B cell (primary cell): ENCODE measurements around the gene SDF2L1. TPM values are rescaled to one million over a fixed set of nuclear protein-coding genes. Genes with fewer than 3 reads are reported as not detected.
A peak's percentile ranks its signal among the peaks of the same experiment; 100 is the strongest.

Experiments
- ATAC-seq: fragments of 200-7000 bp; cut with Tn5 transposase; one replicate; pipeline ENCODE4 v1.10.0; 2021; ENCODE audit warnings: low read depth, mild to moderate bottlenecking, moderate number of reproducible peaks, moderate library complexity
- CTCF ChIA-PET: fragments of 350-600 bp; sonication (Branson Sonifier 250); formaldehyde crosslinking; loops from one replicate; lab custom pipeline; 2021; ENCODE audit warnings: antibody characterized with exemption, inconsistent platforms; lab: Charles Lee
- POLR2A ChIA-PET: fragments of 350-600 bp; sonication (Branson Sonifier 250); formaldehyde crosslinking; loops from one replicate; lab custom pipeline; 2021; ENCODE audit warnings: antibody characterized with exemption; lab: Charles Lee
- DNase-seq: peaks from one replicate; pipeline ENCODE4 v3.0.0; 2013
- H2AFZ ChIP-seq: 2 replicates; pipeline ENCODE4 v1.6.1; 2012; ENCODE audit warnings: mild to moderate bottlenecking, low read depth, low read length; ENCODE audit not compliant: insufficient read depth, poor library complexity, severe bottlenecking
- H3K27ac ChIP-seq, 2 donors: 1 replicate in 1 of 2; 2 replicates in 1 of 2; pipeline ENCODE4 v1.5.1; 2012 to 2013; ENCODE audit warnings: low read length in 2 of 2, mild to moderate bottlenecking in 2 of 2, moderate library complexity in 1 of 2
- H3K27me3 ChIP-seq, 4 experiments: fragments of 200-600 bp in 1 of 4; sonication (generic) in 1 of 4; replicated peaks in 1 of 4; 1 replicate in 2 of 4; 2 replicates in 2 of 4; pipeline versions ENCODE4 v1.6.1 to v1.7.0; 2013 to 2016; ENCODE audit warnings: low read length in 3 of 4, mild to moderate bottlenecking in 2 of 4, mixed read lengths in 1 of 4, moderate library complexity in 1 of 4; ENCODE audit not compliant: insufficient read depth in 4 of 4, control insufficient read depth in 3 of 4; ENCODE audit errors: control extremely low read depth in 1 of 4
- H3K36me3 ChIP-seq, 2 experiments: replicated peaks in 1 of 2; 1 replicate in 1 of 2; 2 replicates in 1 of 2; pipeline versions ENCODE4 v1.6.1 to v1.7.1; 2013; ENCODE audit warnings: low read length in 1 of 2; ENCODE audit not compliant: insufficient read depth in 2 of 2, control insufficient read depth in 1 of 2; ENCODE audit errors: control extremely low read depth in 1 of 2, extremely low read depth in 1 of 2
- H3K4me1 ChIP-seq, 2 donors: fragments of 200-600 bp in 1 of 2; sonication (generic) in 1 of 2; 1 replicate in 1 of 2; 2 replicates in 1 of 2; pipeline versions ENCODE4 v1.5.1 to v1.6.1; 2013 to 2017; ENCODE audit warnings: low read length in 2 of 2; ENCODE audit not compliant: control insufficient read depth in 2 of 2, insufficient read depth in 2 of 2
- H3K4me2 ChIP-seq: replicated peaks from 2 replicates; pipeline ENCODE3; 2012; ENCODE audit warnings: mild to moderate bottlenecking, low read depth, low read length; ENCODE audit not compliant: poor library complexity, severe bottlenecking
- H3K4me3 ChIP-seq, 5 experiments: fragments of 200-600 bp in 1 of 5; sonication (generic) in 1 of 5; 1 replicate in 3 of 5; 2 replicates in 2 of 5; pipeline versions ENCODE4 v1.5.1 to v1.7.0; 2011 to 2016; ENCODE audit warnings: low read length in 4 of 5, mild to moderate bottlenecking in 4 of 5, low read depth in 2 of 5, control low read depth in 1 of 5, moderate library complexity in 1 of 5; ENCODE audit not compliant: insufficient read depth in 1 of 5; ENCODE audit errors: control extremely low read depth in 1 of 5, extremely low read depth in 1 of 5
- H3K79me2 ChIP-seq: fragments of 200-600 bp; sonication (generic); one replicate; pipeline ENCODE4 v1.6.0; 2016; ENCODE audit warnings: low read length; ENCODE audit not compliant: control insufficient read depth, insufficient read depth
- H3K9ac ChIP-seq: fragments of 200-600 bp; sonication (generic); 2 replicates; pipeline ENCODE4 v1.6.1; 2017; ENCODE audit warnings: mild to moderate bottlenecking, low read length, moderate library complexity
- H3K9me3 ChIP-seq, 3 donors: one replicate each; pipeline versions ENCODE4 v1.6.1 to v1.7.1; 2013; ENCODE audit warnings: low read length in 2 of 3; ENCODE audit not compliant: control insufficient read depth in 2 of 3, insufficient read depth in 1 of 3; ENCODE audit errors: control extremely low read depth in 1 of 3
- H4K20me1 ChIP-seq: 2 replicates; pipeline ENCODE4 v1.6.0; 2012; ENCODE audit warnings: mild to moderate bottlenecking, low read length; ENCODE audit not compliant: insufficient read depth, control insufficient read depth, poor library complexity, severe bottlenecking
- H3K27ac Mint-ChIP-seq: one replicate; pipeline ENCODE4 v1.8.0; 2021; ENCODE audit warnings: mixed read lengths
- H3K27me3 Mint-ChIP-seq: one replicate; pipeline ENCODE4 v1.8.0; 2021; ENCODE audit warnings: mixed read lengths
- H3K4me1 Mint-ChIP-seq: one replicate; pipeline ENCODE4 v1.8.0; 2021; ENCODE audit warnings: mixed read lengths
- H3K4me3 Mint-ChIP-seq: one replicate; pipeline ENCODE4 v1.8.0; 2021; ENCODE audit warnings: mixed read lengths
- H3K9me3 Mint-ChIP-seq: one replicate; pipeline ENCODE4 v1.8.0; 2022; ENCODE audit warnings: mixed read lengths; ENCODE audit not compliant: insufficient read depth
- EZH2 ChIP-seq: IDR thresholded peaks from 2 replicates; pipeline ENCODE4 v1.6.1; 2012; ENCODE audit warnings: borderline replicate concordance, low read depth, mild to moderate bottlenecking, moderate library complexity, low read length; ENCODE audit not compliant: insufficient read depth, poor library complexity, severe bottlenecking
- WGBS: methylation state at CpG from one replicate; pipeline ENCODE4 v1.1.5; 2013; ENCODE audit warnings: missing lambda C conversion rate; ENCODE audit not compliant: insufficient coverage; 5-methylcytosine and 5-hydroxymethylcytosine counted together
- intact Hi-C: fragments of 100-400 bp; cut with micrococcal nuclease; formaldehyde crosslinking; loops from one replicate; pipeline ENCODE4 v1.10.0; 2022
- polyA plus RNA-seq: library from polyadenylated mRNA; depleted of rRNA; stranded (reverse); fragments of >200 nt; gene quantifications from 2 replicates; pipeline ENCODE4 v1.2.3, GENCODE V29; 2012
- total RNA-seq, 2 donors: library from RNA; stranded (reverse); fragments of 120-200 nt in 1 of 2; gene quantifications; 1 replicate in 1 of 2; 2 replicates in 1 of 2; pipeline versions ENCODE4 v1.2.3 to v1.2.4, GENCODE V29; 2013 to 2022
- TF ChIP-seq, protein P1 (sequence below): fragments of 200-600 bp; IDR thresholded peaks from one replicate; pipeline ENCODE4 v1.8.0; 2022; ENCODE audit warnings: antibody characterized with exemption, mild to moderate bottlenecking

SDF2L1 gene
- total and polyA plus RNA-seq, 2 donors (not counting 1 experiment from before 2014, with no cell fraction given): 15.2 to 23.5 TPM

DNA sequence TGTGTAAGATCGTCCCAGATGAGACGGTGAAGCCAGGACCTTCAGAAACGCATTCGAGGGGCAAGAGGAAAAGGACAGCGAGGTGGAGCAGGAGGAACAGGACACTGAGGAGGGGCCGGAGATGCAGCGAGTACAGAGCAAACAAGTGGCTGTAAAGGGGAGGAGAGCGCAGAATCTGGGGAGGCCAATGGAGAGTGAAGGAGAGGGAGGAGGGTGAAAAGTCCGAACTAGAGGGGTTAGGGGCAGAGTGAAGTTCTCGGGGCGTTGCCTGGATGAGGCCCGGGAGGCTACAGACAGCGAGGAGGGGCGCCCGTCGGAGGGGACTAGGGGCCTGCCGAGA, 14.9 kb downstream of the SDF2L1 start:
- peaks cover 12% of the 10 kb centered on the region for H3K4me1 Mint-ChIP-seq
- no peak for DNase-seq
- peaks cover 6 to 23% of the 10 kb centered on the region in 2 donors for H3K4me1 ChIP-seq
- H4K20me1 ChIP-seq: no peaks in the 10 kb centered on the region
- peak overlapping the region; percentile 81 for H3K4me2 ChIP-seq
- H3K79me2 ChIP-seq: no peaks in the 10 kb centered on the region
- peak overlapping the region; percentile 86 for H2AFZ ChIP-seq
- H3K36me3 ChIP-seq: no peaks in the 10 kb centered on the region
- no peaks in the 10 kb centered on the region for H3K27me3 Mint-ChIP-seq
- H3K27ac ChIP-seq: no peak overlapping the region
- intact Hi-C loops: loop anchor here (1.0 to 5.0 kb wide), 3 partner anchors 8 to 655 kb away; partner anchors contain the start of genes SDF2L1 and THAP7
- H3K27me3 ChIP-seq: no peaks in the 10 kb centered on the region
- H3K4me3 ChIP-seq: peak overlapping the region in 4 of 5 experiments; percentile 60 to 73 (median 64)
- H3K9me3 ChIP-seq: peaks cover 0 to 3% (median 0%) of the 10 kb centered on the region in 3 donors
- H3K9me3 Mint-ChIP-seq: no peaks in the 10 kb centered on the region
- H3K27ac Mint-ChIP-seq: peak overlapping the region; percentile 82
- 71% methylated on average over 17 of the region's 17 CpGs for WGBS
- peak overlapping the region; percentile 90 for H3K4me3 Mint-ChIP-seq
- POLR2A ChIA-PET: no interaction called here
- no peak for ATAC-seq
- TF ChIP-seq, protein P1, sequence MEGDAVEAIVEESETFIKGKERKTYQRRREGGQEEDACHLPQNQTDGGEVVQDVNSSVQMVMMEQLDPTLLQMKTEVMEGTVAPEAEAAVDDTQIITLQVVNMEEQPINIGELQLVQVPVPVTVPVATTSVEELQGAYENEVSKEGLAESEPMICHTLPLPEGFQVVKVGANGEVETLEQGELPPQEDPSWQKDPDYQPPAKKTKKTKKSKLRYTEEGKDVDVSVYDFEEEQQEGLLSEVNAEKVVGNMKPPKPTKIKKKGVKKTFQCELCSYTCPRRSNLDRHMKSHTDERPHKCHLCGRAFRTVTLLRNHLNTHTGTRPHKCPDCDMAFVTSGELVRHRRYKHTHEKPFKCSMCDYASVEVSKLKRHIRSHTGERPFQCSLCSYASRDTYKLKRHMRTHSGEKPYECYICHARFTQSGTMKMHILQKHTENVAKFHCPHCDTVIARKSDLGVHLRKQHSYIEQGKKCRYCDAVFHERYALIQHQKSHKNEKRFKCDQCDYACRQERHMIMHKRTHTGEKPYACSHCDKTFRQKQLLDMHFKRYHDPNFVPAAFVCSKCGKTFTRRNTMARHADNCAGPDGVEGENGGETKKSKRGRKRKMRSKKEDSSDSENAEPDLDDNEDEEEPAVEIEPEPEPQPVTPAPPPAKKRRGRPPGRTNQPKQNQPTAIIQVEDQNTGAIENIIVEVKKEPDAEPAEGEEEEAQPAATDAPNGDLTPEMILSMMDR: no peak
- TF ChIP-seq EZH2: no peak
- peak overlapping the region; percentile 60 for H3K9ac ChIP-seq
- CTCF ChIA-PET: interaction anchor here (2.3 kb wide), 1 partner anchor 10 kb away, joined by 19 read pairs; no protein-coding TSS in a partner anchor

DNA sequence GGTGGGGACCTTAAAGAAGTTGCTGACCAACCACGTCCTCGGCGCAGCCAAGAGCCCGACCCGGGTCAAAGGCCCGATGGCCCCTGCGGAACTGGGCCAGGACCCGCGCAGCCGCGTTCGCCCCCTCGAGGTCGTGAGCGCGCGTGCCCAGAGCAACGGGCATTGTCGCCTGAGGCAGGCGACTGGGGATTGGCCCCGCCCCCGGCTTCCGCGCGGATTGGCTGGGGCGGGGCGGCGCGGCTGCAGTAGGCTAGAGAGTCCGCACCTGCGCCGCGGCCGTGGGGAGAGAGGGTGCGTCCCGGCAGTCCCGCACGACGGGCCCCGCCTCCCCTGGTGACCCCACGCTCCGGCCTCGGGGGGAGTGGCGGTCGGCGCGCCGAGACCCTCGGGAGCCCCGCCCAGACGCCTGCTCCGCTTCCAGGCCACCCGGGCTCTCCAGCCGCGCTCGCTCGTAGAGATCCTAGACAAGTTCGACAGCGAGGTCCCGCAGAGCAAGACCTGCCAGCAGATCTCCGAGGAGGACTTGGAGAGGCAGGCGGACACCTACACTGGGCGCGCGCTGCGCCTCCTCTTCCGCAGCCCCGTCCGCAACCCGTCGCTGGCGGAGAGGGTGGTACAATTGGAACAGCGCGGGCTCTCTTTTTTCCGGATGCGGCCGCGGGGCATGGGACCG, 15.4 kb downstream of the SDF2L1 start:
- H3K79me2 ChIP-seq: no peaks in the 10 kb centered on the region
- TF ChIP-seq EZH2: no peak
- TF ChIP-seq, protein P1: peak; percentile 31
- no peaks in the 10 kb centered on the region for H3K27me3 Mint-ChIP-seq
- peak overlapping the region; percentile 90 for H3K4me3 Mint-ChIP-seq
- H2AFZ ChIP-seq: peak overlapping the region; percentile 86
- H3K27me3 ChIP-seq: no peaks in the 10 kb centered on the region
- H3K27ac ChIP-seq: no peak overlapping the region
- peak overlapping the region; percentile 60 for H3K9ac ChIP-seq
- under 1% methylated on average over 75 of the region's 79 CpGs for WGBS
- intact Hi-C loops: loop anchor here (1.0 to 5.0 kb wide), 3 partner anchors 8 to 655 kb away; partner anchors contain the start of genes SDF2L1 and THAP7
- H4K20me1 ChIP-seq: no peaks in the 10 kb centered on the region
- peak; percentile 88 for DNase-seq
- peak overlapping the region in 4 of 5 experiments; percentile 60 to 73 (median 64) for H3K4me3 ChIP-seq
- H3K9me3 ChIP-seq: peaks cover 0 to 3% (median 0%) of the 10 kb centered on the region in 3 donors
- H3K9me3 Mint-ChIP-seq: no peaks in the 10 kb centered on the region
- H3K27ac Mint-ChIP-seq: peak overlapping the region; percentile 75
- ATAC-seq: peak; percentile 97
- H3K4me2 ChIP-seq: peak overlapping the region; percentile 81
- H3K4me1 ChIP-seq: peaks cover 6 to 18% of the 10 kb centered on the region in 2 donors
- no peaks in the 10 kb centered on the region for H3K36me3 ChIP-seq
- H3K4me1 Mint-ChIP-seq: peaks cover 10% of the 10 kb centered on the region
- POLR2A ChIA-PET: no interaction called here
- CTCF ChIA-PET: interaction anchor here (2.3 to 3.1 kb wide), 2 partner anchors 10 to 11 kb away, joined by 15 to 19 read pairs; no protein-coding TSS in a partner anchor
